ENCODE data around the gene CCR1. TPM values are rescaled to one million over a fixed set of nuclear protein-coding genes. Genes with fewer than 3 reads are reported as not detected.

The CCR1 gene
- total and polyA plus RNA-seq, 2 of the 4 experiments (the other 2 are of a cell fraction) = not detected

DNA sequence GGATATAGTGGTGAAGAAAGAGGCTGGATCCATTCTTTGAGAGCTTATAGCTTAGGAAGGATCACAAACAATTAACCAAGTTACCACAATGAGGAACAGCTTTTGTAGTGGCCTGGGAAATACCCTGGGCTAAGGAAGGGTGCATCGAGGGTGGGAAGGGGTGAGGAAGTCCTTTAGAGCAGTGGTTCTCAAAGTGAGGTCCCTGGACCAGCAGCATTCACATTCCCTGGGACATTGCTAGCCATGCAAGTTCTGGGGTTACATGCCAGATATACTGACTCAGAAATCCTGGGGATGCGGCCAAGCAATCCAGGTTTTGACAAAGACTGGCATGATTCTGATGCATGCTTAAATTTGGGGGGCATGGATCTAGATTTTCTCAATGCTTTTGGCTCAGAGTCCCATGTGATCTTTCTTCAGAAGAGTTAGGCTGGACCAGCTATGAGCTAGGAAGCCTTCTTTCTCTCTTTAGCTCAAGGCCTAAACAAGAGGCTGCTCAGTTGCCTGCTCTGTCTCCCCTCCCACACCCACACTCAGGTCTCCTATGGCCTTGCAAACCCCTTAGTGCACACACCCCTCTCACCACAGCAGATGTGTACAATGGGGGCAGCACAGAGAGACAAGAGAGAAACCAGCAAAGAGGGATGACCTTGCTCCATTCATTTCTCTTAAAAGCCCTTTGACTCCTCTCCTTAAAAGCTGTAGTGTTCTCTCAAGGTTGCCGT is 1.8 kb upstream of the CCR1 start:
- no peak overlapping the region for H3K14ac ChIP-seq (replicated peaks; ENCODE audit: low read depth, low read length)
- no peak overlapping the region for H3K56ac ChIP-seq (ENCODE audit: extremely low read depth, insufficient read depth, low read length)
- no peak overlapping the region for H3K4ac ChIP-seq (ENCODE audit: low read depth, low read length)
- dilution Hi-C loops (cut with HindIII; ENCODE audit: low sequenced_read_pairs, unreplicated experiment) (no loop called here), intact Hi-C loops (cut with micrococcal nuclease) (loop anchor here (2.0 to 5.0 kb wide), 2 partner anchors 121 to 162 kb away; partner anchors contain the start of gene CCR5), in situ Hi-C loops (cut with MboI; ENCODE audit: low sequenced_read_pairs) (no loop called here)
- no peak overlapping the region for H2AK5ac ChIP-seq (ENCODE audit: low read depth, low read length)
- H2BK5ac ChIP-seq (ENCODE audit: low read depth, low read length, poor library complexity, severe bottlenecking) = no peak overlapping the region
- no peak overlapping the region for H3K9ac ChIP-seq (ENCODE audit: low read depth, low read length)
- POLR2A ChIA-PET (ENCODE audit: unreplicated experiment) = no interaction called here
- H2BK20ac ChIP-seq (ENCODE audit: low read depth, low read length) = no peak overlapping the region
- H4K20me1 ChIP-seq (ENCODE audit: insufficient read depth, low read length) = no peaks in the 10 kb centered on the region
- no peak overlapping the region for H4K5ac ChIP-seq (ENCODE audit: low read depth, low read length)
- DNase-seq (peak; percentile 15), ATAC-seq (ENCODE audit: low read depth) (peak; percentile 75)
- no peak overlapping the region for H2AK9ac ChIP-seq (replicated peaks; ENCODE audit: low read depth, low read length, poor library complexity)
- H3K9me1 ChIP-seq (ENCODE audit: insufficient read depth, low read length) = 0 out of 2 replicates have a peak, but pooled peaks cover 2% of the 10 kb centered on the region
- no peaks in the 10 kb centered on the region for H3K9me3 ChIP-seq (ENCODE audit: control insufficient read depth, insufficient read depth, low read length)
- no TSS peak for BruUV-seq (replicated peaks)
- H3K4me3 ChIP-seq (ENCODE audit: insufficient read depth, low read depth, low read length) = no peak overlapping the region
- no peak overlapping the region for H2BK120ac ChIP-seq (ENCODE audit: low read depth, low read length)
- H4K8ac ChIP-seq (ENCODE audit: low read depth in 2 of 2, low read length in 2 of 2) = no peak overlapping the region
- peaks cover 8% of the 10 kb centered on the region for H3K4me1 ChIP-seq (ENCODE audit: control insufficient read depth, insufficient read depth, low read length)
- H3K23ac ChIP-seq (ENCODE audit: low read depth, low read length) = no peak overlapping the region
- H3K27me3 ChIP-seq (ENCODE audit: control insufficient read depth, insufficient read depth, low read length) = peaks cover 22% of the 10 kb centered on the region
- H3K4me2 ChIP-seq (ENCODE audit: low read depth, low read length) = no peak overlapping the region
- no peak overlapping the region for H4K91ac ChIP-seq (ENCODE audit: insufficient read depth, low read depth, low read length)
- no peaks in the 10 kb centered on the region for H3K36me3 ChIP-seq (ENCODE audit: control insufficient read depth, insufficient read depth, low read length)
- CTCF ChIA-PET = interaction anchor here (1.5 to 2.2 kb wide), 3 partner anchors 24 to 131 kb away, joined by 4 to 8 read pairs (median 4); no protein-coding TSS in a partner anchor
- H2BK15ac ChIP-seq (ENCODE audit: low read depth, low read length) = no peak overlapping the region
- H3K27ac ChIP-seq (ENCODE audit: insufficient read depth, low read length) = no peak overlapping the region
- no peak overlapping the region for H3K18ac ChIP-seq (ENCODE audit: low read depth, low read length)
- WGBS, 2 experiments (ENCODE audit: extremely low coverage in 2 of 2, insufficient read length in 1 of 2) = 80% methylated on average over 1 of the region's 3 CpGs; no CpG with 5 or more reads in 1 of the 2 experiments
- TF ChIP-seq SMC3 (IDR thresholded peaks at IDR 0.05; ENCODE audit: low read depth, low read length) = no peak
- no peak for TF ChIP-seq MAZ (IDR thresholded peaks at IDR 0.05; ENCODE audit: borderline replicate concordance, low read depth, low read length)
- TF ChIP-seq, protein P1, sequence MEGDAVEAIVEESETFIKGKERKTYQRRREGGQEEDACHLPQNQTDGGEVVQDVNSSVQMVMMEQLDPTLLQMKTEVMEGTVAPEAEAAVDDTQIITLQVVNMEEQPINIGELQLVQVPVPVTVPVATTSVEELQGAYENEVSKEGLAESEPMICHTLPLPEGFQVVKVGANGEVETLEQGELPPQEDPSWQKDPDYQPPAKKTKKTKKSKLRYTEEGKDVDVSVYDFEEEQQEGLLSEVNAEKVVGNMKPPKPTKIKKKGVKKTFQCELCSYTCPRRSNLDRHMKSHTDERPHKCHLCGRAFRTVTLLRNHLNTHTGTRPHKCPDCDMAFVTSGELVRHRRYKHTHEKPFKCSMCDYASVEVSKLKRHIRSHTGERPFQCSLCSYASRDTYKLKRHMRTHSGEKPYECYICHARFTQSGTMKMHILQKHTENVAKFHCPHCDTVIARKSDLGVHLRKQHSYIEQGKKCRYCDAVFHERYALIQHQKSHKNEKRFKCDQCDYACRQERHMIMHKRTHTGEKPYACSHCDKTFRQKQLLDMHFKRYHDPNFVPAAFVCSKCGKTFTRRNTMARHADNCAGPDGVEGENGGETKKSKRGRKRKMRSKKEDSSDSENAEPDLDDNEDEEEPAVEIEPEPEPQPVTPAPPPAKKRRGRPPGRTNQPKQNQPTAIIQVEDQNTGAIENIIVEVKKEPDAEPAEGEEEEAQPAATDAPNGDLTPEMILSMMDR (conservative IDR thresholded peaks at IDR 0.05; ENCODE audit: low read depth, low read length) = no peak
- TF ChIP-seq CEBPB (IDR thresholded peaks at IDR 0.05; ENCODE audit: low read depth, low read length) = no peak
- no peak for TF ChIP-seq MAFK (IDR thresholded peaks at IDR 0.05; ENCODE audit: low read depth, low read length)
- no peak for TF ChIP-seq RAD21 (IDR thresholded peaks at IDR 0.05; ENCODE audit: low read length)
- TF ChIP-seq RFX5 (IDR thresholded peaks at IDR 0.05; ENCODE audit: low read depth, low read length) = no peak
- no peak for TF ChIP-seq FOS (IDR thresholded peaks at IDR 0.05; ENCODE audit: low read depth, low read length)
- TF ChIP-seq BHLHE40 (IDR thresholded peaks at IDR 0.05; ENCODE audit: low read depth, low read length) = no peak
- TF ChIP-seq POLR2A (IDR thresholded peaks at IDR 0.05; ENCODE audit: low read depth, low read length) = no peak
- TF ChIP-seq, protein P2, sequence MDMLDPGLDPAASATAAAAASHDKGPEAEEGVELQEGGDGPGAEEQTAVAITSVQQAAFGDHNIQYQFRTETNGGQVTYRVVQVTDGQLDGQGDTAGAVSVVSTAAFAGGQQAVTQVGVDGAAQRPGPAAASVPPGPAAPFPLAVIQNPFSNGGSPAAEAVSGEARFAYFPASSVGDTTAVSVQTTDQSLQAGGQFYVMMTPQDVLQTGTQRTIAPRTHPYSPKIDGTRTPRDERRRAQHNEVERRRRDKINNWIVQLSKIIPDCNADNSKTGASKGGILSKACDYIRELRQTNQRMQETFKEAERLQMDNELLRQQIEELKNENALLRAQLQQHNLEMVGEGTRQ (IDR thresholded peaks at IDR 0.05; ENCODE audit: low read depth, low read length) = no peak
- no peak for TF ChIP-seq NFE2L2 (IDR thresholded peaks at IDR 0.05; ENCODE audit: low read depth, low read length)
- TF ChIP-seq, protein P3, sequence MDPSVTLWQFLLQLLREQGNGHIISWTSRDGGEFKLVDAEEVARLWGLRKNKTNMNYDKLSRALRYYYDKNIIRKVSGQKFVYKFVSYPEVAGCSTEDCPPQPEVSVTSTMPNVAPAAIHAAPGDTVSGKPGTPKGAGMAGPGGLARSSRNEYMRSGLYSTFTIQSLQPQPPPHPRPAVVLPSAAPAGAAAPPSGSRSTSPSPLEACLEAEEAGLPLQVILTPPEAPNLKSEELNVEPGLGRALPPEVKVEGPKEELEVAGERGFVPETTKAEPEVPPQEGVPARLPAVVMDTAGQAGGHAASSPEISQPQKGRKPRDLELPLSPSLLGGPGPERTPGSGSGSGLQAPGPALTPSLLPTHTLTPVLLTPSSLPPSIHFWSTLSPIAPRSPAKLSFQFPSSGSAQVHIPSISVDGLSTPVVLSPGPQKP (IDR thresholded peaks at IDR 0.05; ENCODE audit: borderline replicate concordance, low read depth, low read length) = no peak
- H3K79me1 ChIP-seq (ENCODE audit: low read depth in 1 of 2, low read length in 2 of 2) = no peaks in the 10 kb centered on the region
- H2AFZ ChIP-seq (replicated peaks; ENCODE audit: low read length, poor library complexity) = no peak overlapping the region

Measured in IMR-90 (cell line).